ENCODE results near the gene FBF1. TPM values are rescaled to one million over a fixed set of nuclear protein-coding genes. Genes with fewer than 3 reads are reported as not detected.

Gene FBF1
- total RNA-seq, 1 experiment from 2014 or later: 8.3 TPM

DNA sequence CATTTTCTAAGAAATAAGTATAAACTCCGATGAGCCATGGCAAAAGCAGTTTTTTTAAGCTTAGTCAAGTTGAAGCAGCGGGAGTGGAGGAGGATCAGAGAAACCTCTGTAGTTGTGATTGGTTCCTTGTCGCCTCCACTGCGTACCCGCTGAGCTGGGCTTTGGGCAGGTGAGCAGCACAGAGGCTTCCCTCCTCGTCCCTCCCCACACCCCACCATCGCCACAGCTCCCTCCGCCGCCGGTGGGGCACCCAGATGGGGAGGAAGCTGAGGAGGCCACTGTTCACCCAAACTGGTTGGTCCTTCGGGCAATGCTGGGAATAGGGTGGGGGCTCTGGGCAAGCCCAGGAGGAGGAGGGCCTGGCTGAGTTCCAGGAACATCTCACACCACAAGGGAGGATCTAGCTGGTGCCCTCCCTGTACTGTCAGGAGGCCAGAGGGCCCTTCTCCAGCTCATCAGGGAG is 31.0 kb downstream of the FBF1 start:
- no peak for DNase-seq
- H3K36me3 Mint-ChIP-seq (ENCODE audit: insufficient read depth in 1 of 3, low read depth in 3 of 3): peaks cover 0 to 7% (median 2%) of the 10 kb centered on the region in 3 experiments; a peak in 4 of 7 replicates
- no peak overlapping the region for H2AFZ ChIP-seq (ENCODE audit: low read length)
- no peak overlapping the region for H3K4ac ChIP-seq (ENCODE audit: low read depth, low read length)
- no peak overlapping the region for H3K4me2 ChIP-seq (ENCODE audit: insufficient read depth, insufficient read length, low read length)
- no peak overlapping the region for H2AK5ac ChIP-seq (ENCODE audit: insufficient read length, low read length)
- no peaks in the 10 kb centered on the region for H3K9me3 Mint-ChIP-seq
- no peak overlapping the region for H4K8ac ChIP-seq (replicated peaks; ENCODE audit: insufficient read length, low read depth, low read length)
- no peak overlapping the region for H3K23ac ChIP-seq (ENCODE audit: insufficient read length, low read depth, low read length)
- H3K9me3 ChIP-seq (ENCODE audit: control insufficient read depth, low read depth, low read length): no peaks in the 10 kb centered on the region
- H3T11ph ChIP-seq (ENCODE audit: low read length): no peak overlapping the region
- no CpG with 5 or more reads among the region's 11 CpGs for WGBS (ENCODE audit: extremely low coverage, insufficient read length, low lambda C conversion rate)
- no peak overlapping the region for H4K91ac ChIP-seq (ENCODE audit: insufficient read length, low read depth, low read length)
- no peak overlapping the region for H4K5ac ChIP-seq (ENCODE audit: insufficient read length, low read depth, low read length)
- no peaks in the 10 kb centered on the region for H3K27me3 Mint-ChIP-seq (ENCODE audit: low read depth)
- no peaks in the 10 kb centered on the region for H3K79me1 ChIP-seq (ENCODE audit: insufficient read depth, low read depth, low read length, poor library complexity, severe bottlenecking)
- peaks cover 5% of the 10 kb centered on the region in 2 experiments; a peak in 2 of 4 replicates for H3K4me1 Mint-ChIP-seq
- H3K27ac Mint-ChIP-seq: peak overlapping the region in 2 of 3 experiments; percentile 82 to 92; a peak in 2 of 7 replicates
- H2BK120ac ChIP-seq (ENCODE audit: low read depth, low read length, poor library complexity, severe bottlenecking): no peak overlapping the region
- H3K9ac ChIP-seq (ENCODE audit: extremely low read depth, insufficient read length, low read length): no peak overlapping the region
- no peak overlapping the region; the same call in 1 of the 2 replicates for H3K14ac ChIP-seq (ENCODE audit: insufficient read depth, low read length)
- H2BK5ac ChIP-seq (ENCODE audit: insufficient read length, low read length): no peak overlapping the region
- no peaks in the 10 kb centered on the region for H4K20me1 ChIP-seq (ENCODE audit: control insufficient read depth, insufficient read depth, insufficient read length)
- no peak overlapping the region for H3K56ac ChIP-seq (ENCODE audit: insufficient read length, low read depth, low read length)
- TF ChIP-seq, protein P1, sequence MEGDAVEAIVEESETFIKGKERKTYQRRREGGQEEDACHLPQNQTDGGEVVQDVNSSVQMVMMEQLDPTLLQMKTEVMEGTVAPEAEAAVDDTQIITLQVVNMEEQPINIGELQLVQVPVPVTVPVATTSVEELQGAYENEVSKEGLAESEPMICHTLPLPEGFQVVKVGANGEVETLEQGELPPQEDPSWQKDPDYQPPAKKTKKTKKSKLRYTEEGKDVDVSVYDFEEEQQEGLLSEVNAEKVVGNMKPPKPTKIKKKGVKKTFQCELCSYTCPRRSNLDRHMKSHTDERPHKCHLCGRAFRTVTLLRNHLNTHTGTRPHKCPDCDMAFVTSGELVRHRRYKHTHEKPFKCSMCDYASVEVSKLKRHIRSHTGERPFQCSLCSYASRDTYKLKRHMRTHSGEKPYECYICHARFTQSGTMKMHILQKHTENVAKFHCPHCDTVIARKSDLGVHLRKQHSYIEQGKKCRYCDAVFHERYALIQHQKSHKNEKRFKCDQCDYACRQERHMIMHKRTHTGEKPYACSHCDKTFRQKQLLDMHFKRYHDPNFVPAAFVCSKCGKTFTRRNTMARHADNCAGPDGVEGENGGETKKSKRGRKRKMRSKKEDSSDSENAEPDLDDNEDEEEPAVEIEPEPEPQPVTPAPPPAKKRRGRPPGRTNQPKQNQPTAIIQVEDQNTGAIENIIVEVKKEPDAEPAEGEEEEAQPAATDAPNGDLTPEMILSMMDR (conservative IDR thresholded peaks at IDR 0.05): no peak
- no peak overlapping the region for H2BK15ac ChIP-seq (ENCODE audit: low read depth, low read length)
- H3K18ac ChIP-seq (ENCODE audit: insufficient read length, low read depth, low read length): no peak overlapping the region
- H3K4me1 ChIP-seq (ENCODE audit: insufficient read depth, low read length): no peaks in the 10 kb centered on the region
- H3K27me3 ChIP-seq (ENCODE audit: insufficient read depth, low read length): no peaks in the 10 kb centered on the region
- H3K4me3 Mint-ChIP-seq: no peak overlapping the region
- H3K27ac ChIP-seq (ENCODE audit: insufficient read length, low read depth, low read length): no peak overlapping the region
- H2BK12ac ChIP-seq (ENCODE audit: insufficient read length, low read depth, low read length): no peak overlapping the region
- no peak overlapping the region for H2BK20ac ChIP-seq (ENCODE audit: low read depth, low read length, poor library complexity, severe bottlenecking)
- no peaks in the 10 kb centered on the region for H3K79me2 ChIP-seq (ENCODE audit: insufficient read depth, low read length)
- H3K23me2 ChIP-seq (ENCODE audit: insufficient read length, low read depth, low read length, poor library complexity, severe bottlenecking): peaks cover 3% of the 10 kb centered on the region

All from H9 (cell line).